Coronary artery (tissue), 2 donors: ENCODE measurements around the gene NTM.
"Not testable (repeated sequence)": the region's sequence is repeated elsewhere in the genome, so short reads cannot be mapped to it uniquely, and the experiment has no call there.

Experiments used
- DNase-seq: peaks from one replicate; pipeline ENCODE4 v3.0.0-alpha.2; 2017; ENCODE audit warnings: low spot score
- H3K27ac ChIP-seq, 2 donors: fragments of 200-600 bp; sonication (generic); one replicate each; pipeline ENCODE4 v1.5.1; 2016 to 2019
- H3K4me3 ChIP-seq: fragments of 200-600 bp; sonication (generic); 2 replicates; pipeline ENCODE4 v1.5.1; 2016; ENCODE audit warnings: mild to moderate bottlenecking, moderate library complexity
- CTCF ChIP-seq: fragments of 200-600 bp; sonication (generic); IDR thresholded peaks from one replicate; pipeline ENCODE4 v1.5.1; 2019; ENCODE audit warnings: antibody characterized with exemption

Gene NTM

DNA sequence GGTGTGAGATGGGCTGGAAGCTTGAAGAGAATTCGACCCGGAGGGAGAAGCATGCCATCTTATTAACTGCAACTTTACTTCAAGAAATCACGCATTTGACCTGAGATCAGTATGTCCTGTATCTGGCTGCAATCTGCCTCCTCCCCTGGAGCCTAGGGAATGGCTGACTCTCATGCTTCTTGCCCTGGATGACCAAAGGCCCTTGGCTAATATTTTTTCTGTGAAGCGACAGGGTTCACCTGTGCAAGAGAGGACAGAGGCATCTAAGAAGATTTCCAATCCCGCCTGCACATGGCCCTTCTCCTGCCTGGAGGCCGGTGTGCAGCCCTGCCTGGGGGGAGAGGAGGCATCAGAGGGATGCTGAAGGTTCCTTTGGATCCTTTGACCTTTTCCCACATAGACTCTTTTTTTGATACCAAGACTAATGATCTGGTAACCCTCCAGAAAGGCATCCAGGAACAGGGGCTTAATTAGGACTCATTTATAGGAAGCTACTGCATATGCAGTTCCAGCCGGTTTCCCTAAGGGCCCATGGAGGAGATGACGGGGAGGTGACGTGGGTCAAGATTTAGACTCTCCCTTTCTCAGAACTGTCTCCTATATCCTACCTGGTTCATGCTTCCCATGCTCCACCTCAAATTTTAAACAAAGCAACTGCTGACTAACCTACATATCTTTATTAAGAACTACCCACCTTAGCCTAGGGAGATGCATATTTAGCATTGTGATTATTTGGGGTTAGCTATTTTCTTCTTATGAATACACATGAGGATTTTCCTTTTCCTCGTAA lies 50.8 kb downstream of the NTM start:
- no peak overlapping the region for H3K27ac ChIP-seq
- H3K4me3 ChIP-seq = no peak overlapping the region
- TF ChIP-seq CTCF = no peak
- DNase-seq = no peak

- H3K27ac ChIP-seq = no peak overlapping the region
- DNase-seq = no peak
- no peak overlapping the region for H3K4me3 ChIP-seq
- no peak for TF ChIP-seq CTCF
Measured at GRCh38 chr11:131422029-131422428, 51.6 kb downstream of the NTM start.

DNA sequence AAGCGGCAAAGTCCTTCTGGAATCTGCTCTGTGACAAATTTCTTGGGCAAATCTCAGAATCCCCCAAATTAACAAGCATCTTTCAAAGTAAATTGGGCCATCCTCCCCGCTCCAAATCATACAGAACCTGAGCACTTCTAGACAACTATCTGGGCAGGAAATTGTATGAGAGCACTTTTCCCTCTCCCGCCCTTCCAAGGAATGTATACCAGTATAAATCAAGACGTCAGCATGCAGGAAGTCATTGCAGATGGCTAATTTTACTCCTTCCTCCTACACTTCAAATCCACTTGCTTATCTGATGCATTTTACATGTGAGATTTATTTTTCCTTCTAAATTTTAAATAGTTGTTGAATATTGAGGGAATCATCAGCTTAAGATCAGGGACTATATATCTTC lies 52.1 kb downstream of the NTM start:
- Histone ChIP-seq H3K27ac (no peak overlapping the region), H3K4me3 (no peak overlapping the region)
- TF ChIP-seq CTCF = no peak
- no peak for DNase-seq

DNA sequence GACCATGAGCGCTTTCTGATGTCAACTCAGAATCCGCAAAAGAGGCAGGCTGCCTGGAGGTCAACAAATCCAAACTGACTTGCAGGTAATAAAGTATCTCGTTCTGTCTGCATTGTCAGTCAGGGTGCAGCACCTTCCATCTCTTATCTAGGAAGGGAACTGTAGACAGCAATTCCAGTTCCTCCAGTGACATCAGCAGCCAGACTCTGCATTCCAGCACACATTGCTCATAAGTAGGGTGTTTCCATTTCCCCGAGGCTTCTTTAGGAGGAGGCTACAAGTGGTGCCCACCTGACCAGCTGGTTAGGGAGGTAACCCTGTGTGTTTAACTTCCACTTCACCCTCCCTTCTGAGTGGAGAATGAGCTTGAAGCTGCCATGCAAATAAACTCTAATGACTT lies 53.3 kb downstream of the NTM start:
- Histone ChIP-seq H3K4me3 (no peak overlapping the region), H3K27ac (no peak overlapping the region)
- TF ChIP-seq CTCF = no peak
- no peak for DNase-seq

DNA sequence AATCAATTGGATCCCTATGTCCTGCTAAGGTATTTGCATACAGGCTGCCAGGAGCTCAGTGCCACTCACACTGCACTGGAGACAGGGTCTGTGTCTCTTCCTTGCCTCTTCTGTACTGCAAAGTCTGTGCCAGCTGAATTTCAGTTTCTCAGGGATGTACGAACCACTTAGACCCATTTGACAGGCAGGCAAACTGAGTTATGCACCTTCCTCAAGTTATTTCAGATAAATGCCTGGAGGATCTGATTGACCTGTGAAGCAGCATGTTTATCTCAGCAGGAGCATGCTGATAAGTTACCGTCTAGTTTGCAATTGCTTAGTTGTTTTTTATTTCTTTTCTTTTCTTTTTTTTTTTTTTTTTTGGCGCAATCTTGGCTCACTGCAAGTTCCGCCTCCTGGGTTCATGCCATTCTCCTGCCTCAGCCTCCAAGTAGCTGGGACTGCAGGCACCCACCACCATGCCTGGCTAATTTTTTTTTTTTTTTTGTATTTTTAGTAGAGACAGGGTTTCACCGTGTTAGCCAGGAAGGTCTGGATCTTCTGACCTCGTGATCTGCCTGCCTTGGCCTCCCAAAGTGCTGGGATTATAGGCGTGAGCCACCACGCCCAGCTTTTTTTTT lies 54.0 kb downstream of the NTM start:
- H3K27ac ChIP-seq, DNase-seq, H3K4me3 ChIP-seq: not testable (repeated sequence)

GRCh38 chr11:131425285-131425684 lies 54.9 kb downstream of the NTM start:
- no peak for TF ChIP-seq CTCF
- no peak overlapping the region for H3K27ac ChIP-seq
- no peak overlapping the region for H3K4me3 ChIP-seq
- no peak for DNase-seq

DNA sequence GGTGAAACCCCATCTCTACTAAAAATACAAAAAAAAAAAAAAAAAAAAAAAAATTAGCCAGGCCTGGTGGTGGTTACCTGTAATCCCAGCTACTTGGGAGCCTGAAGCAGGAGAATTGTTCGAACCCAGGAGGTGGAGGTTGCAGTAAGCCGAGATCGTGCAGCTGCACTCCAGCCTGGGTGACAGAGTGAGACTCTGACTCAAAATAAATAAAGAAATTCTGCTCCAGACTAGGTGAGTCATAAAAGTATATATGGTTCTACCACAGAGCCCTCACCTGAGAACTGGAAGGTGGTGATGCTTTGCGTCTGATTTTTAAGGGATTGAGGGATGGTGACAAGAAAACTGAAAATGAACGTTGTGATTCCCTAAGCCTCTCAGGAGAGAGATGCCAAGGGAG lies 58.4 kb downstream of the NTM start:
- Histone ChIP-seq H3K4me3 (no peak overlapping the region), H3K27ac (no peak overlapping the region)
- DNase-seq = no peak
- no peak for TF ChIP-seq CTCF
